ENCODE measurements around the gene TMEM184B.

The TMEM184B gene

DNA sequence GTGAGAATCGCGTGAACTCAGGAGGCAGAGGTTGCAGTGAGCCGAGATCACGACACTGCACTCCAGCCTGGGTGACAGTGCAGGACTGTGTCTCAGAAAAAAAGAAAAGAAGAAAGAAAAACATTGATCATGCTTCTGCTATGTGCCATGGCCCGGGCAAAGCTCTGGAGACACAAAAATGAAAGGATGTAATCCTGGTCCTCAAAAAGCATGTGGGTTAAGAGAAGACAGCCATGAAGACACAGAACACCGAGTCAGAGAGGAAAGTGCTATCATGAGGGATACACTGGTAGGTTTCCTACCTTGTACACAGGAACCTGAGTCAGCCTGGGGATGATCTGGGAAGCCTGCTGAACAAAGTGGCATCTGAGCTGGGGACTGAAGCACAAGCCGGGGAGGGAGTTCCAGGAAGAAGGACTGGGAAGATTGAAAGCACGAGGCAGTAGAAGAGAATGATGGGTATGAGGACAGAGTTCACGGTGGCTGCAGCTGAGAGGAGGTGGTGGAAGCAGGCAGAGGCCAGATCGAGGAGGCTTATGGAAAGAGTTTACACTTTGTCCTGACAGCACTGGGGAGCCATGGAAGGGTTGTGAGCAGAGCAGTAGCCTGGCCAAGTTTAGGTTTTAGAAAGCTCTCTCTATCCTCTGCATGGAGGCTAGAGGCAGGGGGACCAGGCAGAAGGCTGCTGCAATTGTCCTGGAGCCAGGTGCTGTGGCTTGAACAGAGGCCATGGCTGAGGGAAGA is 80.9 kb downstream of the TMEM184B start:
- Histone ChIP-seq H3K4me3 (replicated peaks; ENCODE audit: low read depth, low read length) (no peak overlapping the region), H3K36me3 (ENCODE audit: control insufficient read depth, insufficient read depth, low read length) (no peaks in the 10 kb centered on the region), H3K27me3 (replicated peaks; ENCODE audit: control insufficient read depth, insufficient read depth, low read length) (no peaks in the 10 kb centered on the region)
- DNase-seq (ENCODE audit: extremely low read depth, insufficient read length), result no peak
- TF ChIP-seq, protein P1, sequence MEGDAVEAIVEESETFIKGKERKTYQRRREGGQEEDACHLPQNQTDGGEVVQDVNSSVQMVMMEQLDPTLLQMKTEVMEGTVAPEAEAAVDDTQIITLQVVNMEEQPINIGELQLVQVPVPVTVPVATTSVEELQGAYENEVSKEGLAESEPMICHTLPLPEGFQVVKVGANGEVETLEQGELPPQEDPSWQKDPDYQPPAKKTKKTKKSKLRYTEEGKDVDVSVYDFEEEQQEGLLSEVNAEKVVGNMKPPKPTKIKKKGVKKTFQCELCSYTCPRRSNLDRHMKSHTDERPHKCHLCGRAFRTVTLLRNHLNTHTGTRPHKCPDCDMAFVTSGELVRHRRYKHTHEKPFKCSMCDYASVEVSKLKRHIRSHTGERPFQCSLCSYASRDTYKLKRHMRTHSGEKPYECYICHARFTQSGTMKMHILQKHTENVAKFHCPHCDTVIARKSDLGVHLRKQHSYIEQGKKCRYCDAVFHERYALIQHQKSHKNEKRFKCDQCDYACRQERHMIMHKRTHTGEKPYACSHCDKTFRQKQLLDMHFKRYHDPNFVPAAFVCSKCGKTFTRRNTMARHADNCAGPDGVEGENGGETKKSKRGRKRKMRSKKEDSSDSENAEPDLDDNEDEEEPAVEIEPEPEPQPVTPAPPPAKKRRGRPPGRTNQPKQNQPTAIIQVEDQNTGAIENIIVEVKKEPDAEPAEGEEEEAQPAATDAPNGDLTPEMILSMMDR (IDR thresholded peaks at IDR 0.05; ENCODE audit: insufficient read depth, low read length, poor library complexity, severe bottlenecking), result no peak

DNA sequence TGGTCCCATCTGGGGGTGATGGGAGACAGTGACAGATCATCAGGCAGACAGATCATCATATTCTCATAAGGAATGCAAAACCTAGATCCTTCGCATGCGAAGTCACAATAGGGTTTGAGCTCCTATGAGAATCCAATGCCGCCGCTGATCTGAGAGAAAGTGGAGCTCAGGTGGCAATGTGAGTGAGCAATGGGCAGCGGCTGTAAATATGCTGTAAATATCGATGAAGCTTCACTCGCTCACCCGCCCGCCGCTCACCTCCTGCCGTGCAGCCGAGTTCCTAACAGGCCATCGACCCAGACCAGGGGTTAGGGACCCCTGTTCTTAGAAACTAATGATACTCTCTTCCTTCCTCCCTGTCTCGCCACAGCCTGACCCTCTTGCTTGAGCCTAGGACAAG is 81.8 kb downstream of the TMEM184B start:
- TF ChIP-seq, protein P1 (IDR thresholded peaks at IDR 0.05; ENCODE audit: insufficient read depth, low read length, poor library complexity, severe bottlenecking), result no peak
- Histone ChIP-seq H3K36me3 (ENCODE audit: control insufficient read depth, insufficient read depth, low read length) (no peaks in the 10 kb centered on the region), H3K4me3 (replicated peaks; ENCODE audit: low read depth, low read length) (no peak overlapping the region), H3K27me3 (replicated peaks; ENCODE audit: control insufficient read depth, insufficient read depth, low read length) (no peaks in the 10 kb centered on the region)
- no peak for DNase-seq (ENCODE audit: extremely low read depth, insufficient read length)

- Histone ChIP-seq H3K27me3 (replicated peaks; ENCODE audit: control insufficient read depth, insufficient read depth, low read length) (no peaks in the 10 kb centered on the region), H3K4me3 (replicated peaks; ENCODE audit: low read depth, low read length) (no peak overlapping the region), H3K36me3 (ENCODE audit: control insufficient read depth, insufficient read depth, low read length) (no peaks in the 10 kb centered on the region)
- no peak for DNase-seq (ENCODE audit: extremely low read depth, insufficient read length)
- TF ChIP-seq, protein P1 (IDR thresholded peaks at IDR 0.05; ENCODE audit: insufficient read depth, low read length, poor library complexity, severe bottlenecking), result no peak
Measured at GRCh38 chr22:38190581-38190980, 82.2 kb downstream of the TMEM184B start.

DNA sequence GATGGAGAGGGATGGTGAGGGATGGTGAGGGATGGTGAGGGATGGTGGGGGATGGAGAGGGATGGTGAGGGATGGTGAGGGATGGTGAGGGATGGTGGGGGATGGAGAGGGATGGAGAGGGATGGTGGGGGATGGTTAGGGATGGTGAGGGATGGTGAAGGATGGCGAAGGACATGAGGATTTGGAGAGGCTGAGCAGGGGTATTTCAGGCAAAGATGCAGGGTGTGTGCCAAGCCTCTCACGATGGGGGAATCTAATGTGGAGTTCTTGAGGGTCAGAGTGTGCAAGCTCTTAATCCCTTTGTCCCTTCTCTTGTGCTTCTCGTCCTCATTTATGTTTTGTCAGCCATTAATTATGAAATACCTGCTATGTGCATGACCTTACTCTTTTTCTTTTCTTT is 83.7 kb downstream of the TMEM184B start:
- Histone ChIP-seq H3K27me3 (replicated peaks; ENCODE audit: control insufficient read depth, insufficient read depth, low read length) (no peaks in the 10 kb centered on the region), H3K4me3 (replicated peaks; ENCODE audit: low read depth, low read length) (no peak overlapping the region), H3K36me3 (ENCODE audit: control insufficient read depth, insufficient read depth, low read length) (no peaks in the 10 kb centered on the region)
- no peak for DNase-seq (ENCODE audit: extremely low read depth, insufficient read length)
- TF ChIP-seq, protein P1 (IDR thresholded peaks at IDR 0.05; ENCODE audit: insufficient read depth, low read length, poor library complexity, severe bottlenecking), result no peak

DNA sequence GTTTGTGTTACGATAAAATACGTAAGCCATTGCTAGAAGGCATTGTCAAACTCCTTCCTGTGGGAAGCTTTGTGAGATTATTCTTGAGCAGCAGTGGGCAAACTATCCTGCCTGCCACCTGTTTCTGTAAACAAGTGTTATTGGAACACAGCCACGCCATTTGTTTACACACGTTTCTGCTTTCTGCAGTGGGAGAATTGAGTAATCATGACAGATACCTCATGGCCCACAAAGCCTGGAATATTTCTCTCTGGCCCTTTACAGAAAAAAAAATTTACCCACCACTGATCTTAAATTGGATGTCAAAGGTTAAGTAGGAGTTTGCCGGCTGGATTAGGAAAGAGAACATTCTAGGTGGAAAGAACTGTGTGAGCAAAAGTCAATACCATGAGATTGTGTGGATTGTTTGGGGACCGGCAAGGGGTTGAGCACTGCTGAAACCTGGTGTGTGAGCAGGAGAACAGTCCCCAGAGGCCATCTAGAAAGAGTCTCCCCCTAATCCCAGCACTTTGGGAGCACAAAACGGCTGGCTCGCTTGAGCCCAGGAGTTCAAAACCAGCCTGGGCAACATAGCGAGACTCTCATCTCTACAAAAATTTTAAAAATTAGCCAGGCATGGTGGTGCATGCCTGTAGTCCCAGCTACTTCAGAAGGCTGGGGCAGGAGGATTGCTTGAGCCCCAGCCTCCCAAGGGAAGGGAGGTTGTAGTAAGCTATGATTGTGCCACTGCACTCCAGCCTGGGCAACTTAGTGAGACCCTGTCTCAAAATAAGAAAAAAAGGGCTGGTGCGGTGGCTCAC is 85.2 kb downstream of the TMEM184B start:
- no peaks in the 10 kb centered on the region for H3K36me3 ChIP-seq (ENCODE audit: control insufficient read depth, insufficient read depth, low read length)
- no peaks in the 10 kb centered on the region for H3K27me3 ChIP-seq (replicated peaks; ENCODE audit: control insufficient read depth, insufficient read depth, low read length)
- no peak overlapping the region for H3K4me3 ChIP-seq (replicated peaks; ENCODE audit: low read depth, low read length)
- TF ChIP-seq, protein P1 (IDR thresholded peaks at IDR 0.05; ENCODE audit: insufficient read depth, low read length, poor library complexity, severe bottlenecking), result no peak
- no peak for DNase-seq (ENCODE audit: extremely low read depth, insufficient read length)

Measured in GM06990 (cell line).